ENCODE data around the gene GLB1L2.

DNA sequence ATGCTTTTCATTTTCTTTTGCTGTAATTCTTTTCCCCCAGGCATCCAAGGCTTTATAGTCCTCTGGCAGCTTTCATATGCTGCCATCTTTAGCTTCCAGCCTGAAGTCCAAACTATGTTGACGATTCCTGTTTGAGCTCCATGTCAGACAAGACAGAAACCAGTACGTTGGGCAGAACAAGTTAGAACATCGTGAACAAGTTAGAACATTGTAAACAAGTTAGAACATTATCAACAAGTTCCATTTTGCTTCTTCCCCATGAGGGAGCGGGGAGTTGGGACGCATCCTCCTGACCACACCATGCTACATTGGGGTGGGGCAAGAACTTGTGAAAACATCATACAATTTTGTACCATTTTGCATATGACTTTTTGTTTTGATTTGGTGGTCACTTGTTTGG, 23.9 kb downstream of the GLB1L2 start:
- TF ChIP-seq, protein P1, sequence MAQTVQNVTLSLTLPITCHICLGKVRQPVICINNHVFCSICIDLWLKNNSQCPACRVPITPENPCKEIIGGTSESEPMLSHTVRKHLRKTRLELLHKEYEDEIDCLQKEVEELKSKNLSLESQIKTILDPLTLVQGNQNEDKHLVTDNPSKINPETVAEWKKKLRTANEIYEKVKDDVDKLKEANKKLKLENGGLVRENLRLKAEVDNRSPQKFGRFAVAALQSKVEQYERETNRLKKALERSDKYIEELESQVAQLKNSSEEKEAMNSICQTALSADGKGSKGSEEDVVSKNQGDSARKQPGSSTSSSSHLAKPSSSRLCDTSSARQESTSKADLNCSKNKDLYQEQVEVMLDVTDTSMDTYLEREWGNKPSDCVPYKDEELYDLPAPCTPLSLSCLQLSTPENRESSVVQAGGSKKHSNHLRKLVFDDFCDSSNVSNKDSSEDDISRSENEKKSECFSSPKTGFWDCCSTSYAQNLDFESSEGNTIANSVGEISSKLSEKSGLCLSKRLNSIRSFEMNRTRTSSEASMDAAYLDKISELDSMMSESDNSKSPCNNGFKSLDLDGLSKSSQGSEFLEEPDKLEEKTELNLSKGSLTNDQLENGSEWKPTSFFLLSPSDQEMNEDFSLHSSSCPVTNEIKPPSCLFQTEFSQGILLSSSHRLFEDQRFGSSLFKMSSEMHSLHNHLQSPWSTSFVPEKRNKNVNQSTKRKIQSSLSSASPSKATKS (CRISPR knock-in tag; IDR thresholded peaks at IDR 0.05), result no peak
- TF ChIP-seq, protein P2, sequence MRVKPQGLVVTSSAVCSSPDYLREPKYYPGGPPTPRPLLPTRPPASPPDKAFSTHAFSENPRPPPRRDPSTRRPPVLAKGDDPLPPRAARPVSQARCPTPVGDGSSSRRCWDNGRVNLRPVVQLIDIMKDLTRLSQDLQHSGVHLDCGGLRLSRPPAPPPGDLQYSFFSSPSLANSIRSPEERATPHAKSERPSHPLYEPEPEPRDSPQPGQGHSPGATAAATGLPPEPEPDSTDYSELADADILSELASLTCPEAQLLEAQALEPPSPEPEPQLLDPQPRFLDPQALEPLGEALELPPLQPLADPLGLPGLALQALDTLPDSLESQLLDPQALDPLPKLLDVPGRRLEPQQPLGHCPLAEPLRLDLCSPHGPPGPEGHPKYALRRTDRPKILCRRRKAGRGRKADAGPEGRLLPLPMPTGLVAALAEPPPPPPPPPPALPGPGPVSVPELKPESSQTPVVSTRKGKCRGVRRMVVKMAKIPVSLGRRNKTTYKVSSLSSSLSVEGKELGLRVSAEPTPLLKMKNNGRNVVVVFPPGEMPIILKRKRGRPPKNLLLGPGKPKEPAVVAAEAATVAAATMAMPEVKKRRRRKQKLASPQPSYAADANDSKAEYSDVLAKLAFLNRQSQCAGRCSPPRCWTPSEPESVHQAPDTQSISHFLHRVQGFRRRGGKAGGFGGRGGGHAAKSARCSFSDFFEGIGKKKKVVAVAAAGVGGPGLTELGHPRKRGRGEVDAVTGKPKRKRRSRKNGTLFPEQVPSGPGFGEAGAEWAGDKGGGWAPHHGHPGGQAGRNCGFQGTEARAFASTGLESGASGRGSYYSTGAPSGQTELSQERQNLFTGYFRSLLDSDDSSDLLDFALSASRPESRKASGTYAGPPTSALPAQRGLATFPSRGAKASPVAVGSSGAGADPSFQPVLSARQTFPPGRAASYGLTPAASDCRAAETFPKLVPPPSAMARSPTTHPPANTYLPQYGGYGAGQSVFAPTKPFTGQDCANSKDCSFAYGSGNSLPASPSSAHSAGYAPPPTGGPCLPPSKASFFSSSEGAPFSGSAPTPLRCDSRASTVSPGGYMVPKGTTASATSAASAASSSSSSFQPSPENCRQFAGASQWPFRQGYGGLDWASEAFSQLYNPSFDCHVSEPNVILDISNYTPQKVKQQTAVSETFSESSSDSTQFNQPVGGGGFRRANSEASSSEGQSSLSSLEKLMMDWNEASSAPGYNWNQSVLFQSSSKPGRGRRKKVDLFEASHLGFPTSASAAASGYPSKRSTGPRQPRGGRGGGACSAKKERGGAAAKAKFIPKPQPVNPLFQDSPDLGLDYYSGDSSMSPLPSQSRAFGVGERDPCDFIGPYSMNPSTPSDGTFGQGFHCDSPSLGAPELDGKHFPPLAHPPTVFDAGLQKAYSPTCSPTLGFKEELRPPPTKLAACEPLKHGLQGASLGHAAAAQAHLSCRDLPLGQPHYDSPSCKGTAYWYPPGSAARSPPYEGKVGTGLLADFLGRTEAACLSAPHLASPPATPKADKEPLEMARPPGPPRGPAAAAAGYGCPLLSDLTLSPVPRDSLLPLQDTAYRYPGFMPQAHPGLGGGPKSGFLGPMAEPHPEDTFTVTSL (CRISPR knock-in tag; IDR thresholded peaks at IDR 0.05; ENCODE audit: borderline replicate concordance), result no peak
- TF ChIP-seq EP300 (IDR thresholded peaks at IDR 0.05; ENCODE audit: low read depth in 2 of 2, low read length in 2 of 2), result no peak
- no peak for TF ChIP-seq EP300 (CRISPR knock-in tag; IDR thresholded peaks at IDR 0.05; ENCODE audit: borderline replicate concordance)
- TF ChIP-seq NR2C2 (CRISPR knock-in tag; IDR thresholded peaks at IDR 0.05; ENCODE audit: borderline replicate concordance), result no peak
- TF ChIP-seq MAFK (conservative IDR thresholded peaks at IDR 0.05 in 1 of 2, IDR thresholded peaks at IDR 0.05 in 1 of 2; ENCODE audit: low read length in 2 of 2), result no peak
- TF ChIP-seq RAD21 (CRISPR knock-in tag; IDR thresholded peaks at IDR 0.05), result no peak
- no peak for TF ChIP-seq NFE2L1 (CRISPR knock-in tag; IDR thresholded peaks at IDR 0.05; ENCODE audit: borderline replicate concordance)
- no peak for TF ChIP-seq HCFC1 (IDR thresholded peaks at IDR 0.05; ENCODE audit: low read depth, low read length)
- TF ChIP-seq STAG1 (CRISPR knock-in tag; IDR thresholded peaks at IDR 0.05), result no peak
- TF ChIP-seq TCF7 (IDR thresholded peaks at IDR 0.05; ENCODE audit: low read depth), result no peak
